ENCODE results near the gene GRK4. TPM values are rescaled to one million over a fixed set of nuclear protein-coding genes. Genes with fewer than 3 reads are reported as not detected.
"Not testable (repeated sequence)": the region's sequence is repeated elsewhere in the genome, so short reads cannot be mapped to it uniquely, and the experiment has no call there.

The GRK4 gene
- total and polyA plus RNA-seq, 4 donors, result 1.0 to 2.2 (median 1.8) TPM

- Histone ChIP-seq H3K27ac (ENCODE audit: low read depth in 1 of 2, low read length in 2 of 2) (no peak overlapping the region), H3K9ac (ENCODE audit: low read depth in 1 of 2, low read length in 2 of 2) (no peak overlapping the region), H3K4me3 (ENCODE audit: low read depth in 1 of 3, low read length in 3 of 3) (no peak overlapping the region), H3K4me1 (ENCODE audit: control insufficient read depth in 4 of 4, insufficient read depth in 4 of 4, low read length in 3 of 4) (peaks cover 8 to 29% (median 22%) of the 10 kb centered on the region in 4 donors), H3K27me3 (ENCODE audit: control insufficient read depth in 4 of 4, insufficient read depth in 4 of 4, low read length in 3 of 4) (no peaks in the 10 kb centered on the region), H3K36me3 (ENCODE audit: control insufficient read depth in 4 of 4, insufficient read depth in 3 of 4, low read depth in 1 of 4, low read length in 3 of 4) (peaks cover 27 to 69% (median 45%) of the 10 kb centered on the region in 4 donors), H3K9me3 (ENCODE audit: control insufficient read depth in 4 of 4, low read length in 3 of 4) (no peaks in the 10 kb centered on the region)
- no peak for DNase-seq (ENCODE audit: low spot score)
- no peak for TF ChIP-seq REST (IDR thresholded peaks at IDR 0.05)
- no peak for TF ChIP-seq JUND (IDR thresholded peaks at IDR 0.05)
- TF ChIP-seq FOXA2 (IDR thresholded peaks at IDR 0.05), result no peak
- TF ChIP-seq ATF3 (IDR thresholded peaks at IDR 0.05), result no peak
- 92% methylated on average over 30 of the region's 30 CpGs for WGBS
Measured at GRCh38 chr4:2944586-2945526, 18.5 kb upstream of the GRK4 start.

GRCh38 chr4:2945619-2946604, 17.5 kb upstream of the GRK4 start:
- H3K4me3 ChIP-seq (ENCODE audit: low read depth in 1 of 3, low read length in 3 of 3); DNase-seq (ENCODE audit: low spot score); H3K27ac ChIP-seq (ENCODE audit: low read depth in 1 of 2, low read length in 2 of 2); H3K27me3 ChIP-seq (ENCODE audit: control insufficient read depth in 4 of 4, insufficient read depth in 4 of 4, low read length in 3 of 4); H3K9ac ChIP-seq (ENCODE audit: low read depth in 1 of 2, low read length in 2 of 2); H3K9me3 ChIP-seq (ENCODE audit: control insufficient read depth in 4 of 4, low read length in 3 of 4): not testable (repeated sequence)
- H3K36me3 ChIP-seq (ENCODE audit: control insufficient read depth in 4 of 4, insufficient read depth in 3 of 4, low read depth in 1 of 4, low read length in 3 of 4), result peaks cover 20 to 67% (median 45%) of the 10 kb centered on the region in 4 donors
- peaks cover 8 to 29% (median 22%) of the 10 kb centered on the region in 4 donors for H3K4me1 ChIP-seq (ENCODE audit: control insufficient read depth in 4 of 4, insufficient read depth in 4 of 4, low read length in 3 of 4)
- 93% methylated on average over 28 of the region's 30 CpGs for WGBS

GRCh38 chr4:2946812-2947600, 16.4 kb upstream of the GRK4 start:
- 52% methylated on average over 19 of the region's 19 CpGs for WGBS
- DNase-seq (ENCODE audit: low spot score), result no peak
- H3K36me3 ChIP-seq (ENCODE audit: control insufficient read depth in 4 of 4, insufficient read depth in 3 of 4, low read depth in 1 of 4, low read length in 3 of 4), result peaks cover 17 to 63% (median 38%) of the 10 kb centered on the region in 4 donors
- no peaks in the 10 kb centered on the region for H3K27me3 ChIP-seq (ENCODE audit: control insufficient read depth in 4 of 4, insufficient read depth in 4 of 4, low read length in 3 of 4)
- TF ChIP-seq HNF4A (conservative IDR thresholded peaks at IDR 0.05) (peak; percentile 79 to 80), RXRA (IDR thresholded peaks at IDR 0.05) (peak; percentile 43 to 44), SP1 (IDR thresholded peaks at IDR 0.05) (peak; percentile 42), HNF4G (IDR thresholded peaks at IDR 0.05) (peak; percentile 48), REST (IDR thresholded peaks at IDR 0.05) (no peak), RAD21 (IDR thresholded peaks at IDR 0.05) (peak in 1 of 2 donors; percentile 19), NR2F2 (IDR thresholded peaks at IDR 0.05) (no peak)
- no peak overlapping the region for H3K9ac ChIP-seq (ENCODE audit: low read depth in 1 of 2, low read length in 2 of 2)
- no peak overlapping the region for H3K4me3 ChIP-seq (ENCODE audit: low read depth in 1 of 3, low read length in 3 of 3)
- peaks cover 8 to 29% (median 22%) of the 10 kb centered on the region in 4 donors for H3K4me1 ChIP-seq (ENCODE audit: control insufficient read depth in 4 of 4, insufficient read depth in 4 of 4, low read length in 3 of 4)
- H3K9me3 ChIP-seq (ENCODE audit: control insufficient read depth in 4 of 4, low read length in 3 of 4), result no peaks in the 10 kb centered on the region
- H3K27ac ChIP-seq (ENCODE audit: low read depth in 1 of 2, low read length in 2 of 2), result peak overlapping the region; percentile 49 to 58

All from liver (tissue), 9 donors.